DOHH2 (cell line): ENCODE results near the gene HLX.

Source experiments
- CTCF ChIP-seq: fragments of 200-600 bp; sonication (generic); IDR thresholded peaks from one replicate; pipeline ENCODE4 v1.5.1; 2014; ENCODE audit warnings: antibody characterized with exemption, mild to moderate bottlenecking, low read depth, low read length; ENCODE audit not compliant: poor library complexity, severe bottlenecking
- EZH2phosphoT487 ChIP-seq: fragments of 200-600 bp; sonication (generic); IDR thresholded peaks from 2 replicates; pipeline ENCODE4 v1.6.1; 2017; ENCODE audit warnings: borderline replicate concordance, mild to moderate bottlenecking, antibody characterized with exemption, low read length, moderate library complexity, mixed read lengths

- TF ChIP-seq CTCF (no peak), EZH2phosphoT487 (no peak)
These were observed 11.4 kb downstream of the HLX start for GRCh38 chr1:220890602-220891001.
